T47D (cell line): ENCODE results near the gene LRRC74B.
"Not testable (repeated sequence)": the region's sequence is repeated elsewhere in the genome, so short reads cannot be mapped to it uniquely, and the experiment has no call there.

Experiments used
- DNase-seq, 2 experiments: peaks; one replicate each; pipeline versions ENCODE4 v3.0.0 to v3.0.0-alpha.2; 2011 to 2012; ENCODE audit warnings: low read depth in 1 of 2, low spot score in 1 of 2
- JUND ChIP-seq: IDR thresholded peaks from 2 replicates; pipeline ENCODE4 v1.6.1; 2012; ENCODE audit warnings: low read depth
- in situ Hi-C: cut with HindIII; loops from 2 replicates; pipeline ENCODE4 v1.10.0; 2016; ENCODE audit warnings: low sequenced_read_pairs, low pct_unique_long_range_greater_than_20kb

Gene LRRC74B

GRCh38 chr22:21003782-21004181 is 42.0 kb upstream of the LRRC74B start:
- TF ChIP-seq JUND, result no peak
- DNase-seq, result no peak
- in situ Hi-C loops, result no loop called here

- DNase-seq, in situ Hi-C loops: not testable (repeated sequence)
Measured at GRCh38 chr22:21009208-21009607, 36.5 kb upstream of the LRRC74B start.

- DNase-seq, result peak; percentile 82 to 85
- TF ChIP-seq JUND, result no peak
- in situ Hi-C loops, result no loop called here
Measured at GRCh38 chr22:21009638-21010425, 35.9 kb upstream of the LRRC74B start.

GRCh38 chr22:21010426-21011113 is 35.2 kb upstream of the LRRC74B start:
- TF ChIP-seq JUND, result no peak
- no peak for DNase-seq
- in situ Hi-C loops, result no loop called here

- in situ Hi-C loops, result no loop called here
- no peak for DNase-seq
- TF ChIP-seq JUND, result no peak
Measured at GRCh38 chr22:21012446-21013407, 33.0 kb upstream of the LRRC74B start.

- DNase-seq, result no peak
- in situ Hi-C loops, result no loop called here
- TF ChIP-seq JUND, result no peak
Measured at GRCh38 chr22:21013657-21014201, 32.0 kb upstream of the LRRC74B start.

GRCh38 chr22:21014202-21014725 is 31.5 kb upstream of the LRRC74B start:
- DNase-seq, result peak; percentile 60 to 61
- in situ Hi-C loops, result no loop called here
- no peak for TF ChIP-seq JUND

- TF ChIP-seq JUND, result no peak
- in situ Hi-C loops, result no loop called here
- DNase-seq, result no peak
Measured at GRCh38 chr22:21014726-21015465, 30.9 kb upstream of the LRRC74B start, which contains the start of gene P2RX6. TSS of gene P2RX6 (plus strand) at chr22:21015165. CDS start at chr22:21015175, 10 bp downstream.

GRCh38 chr22:21015466-21016006 is 30.2 kb upstream of the LRRC74B start:
- TF ChIP-seq JUND, result no peak
- no peak for DNase-seq
- in situ Hi-C loops, result no loop called here

GRCh38 chr22:21016644-21017420 is 28.9 kb upstream of the LRRC74B start:
- in situ Hi-C loops, result no loop called here
- no peak for DNase-seq

GRCh38 chr22:21018314-21018713 is 27.4 kb upstream of the LRRC74B start:
- no peak for DNase-seq
- TF ChIP-seq JUND, result no peak
- in situ Hi-C loops, result no loop called here

More at GRCh38 chr22:21016644-21017420, 28.9 kb upstream of the LRRC74B start:
- no peak for TF ChIP-seq JUND
